ENCODE measurements around the gene WWC1. TPM values are rescaled to one million over a fixed set of nuclear protein-coding genes. Genes with fewer than 3 reads are reported as not detected.
"Not testable (repeated sequence)": the region's sequence is repeated elsewhere in the genome, so short reads cannot be mapped to it uniquely, and the experiment has no call there.

Gene WWC1
- total RNA-seq, 1 donor from 2014 or later, result 0.51 TPM

- intact Hi-C loops (cut with DNase I), result no loop called here
- no peak for DNase-seq (ENCODE audit: low spot score)
Measured at GRCh38 chr5:168284809-168285208, 6.6 kb upstream of the WWC1 start.

DNA sequence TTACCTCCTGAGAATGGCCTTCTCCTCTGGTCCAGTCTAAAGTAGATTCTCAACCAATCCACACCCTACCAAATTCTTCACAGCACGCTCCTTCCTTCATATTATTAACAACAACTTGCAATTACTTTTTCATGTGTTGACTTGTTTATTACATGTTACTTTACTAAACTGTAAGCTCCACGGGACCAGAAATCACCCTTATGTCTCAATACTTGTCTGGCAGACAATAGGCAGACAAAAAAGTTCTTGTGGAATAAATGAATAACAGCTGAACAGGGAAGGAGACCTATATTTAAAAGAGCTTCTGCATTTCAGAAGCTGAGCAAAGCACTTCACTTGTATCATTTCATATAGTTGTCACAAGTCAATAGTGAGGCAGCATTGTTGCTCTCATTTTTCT is 5.7 kb upstream of the WWC1 start:
- DNase-seq (ENCODE audit: low spot score), result no peak
- intact Hi-C loops (cut with DNase I), result no loop called here

- no peak for DNase-seq (ENCODE audit: low spot score)
- intact Hi-C loops (cut with DNase I), result no loop called here
Measured at GRCh38 chr5:168286386-168286785, 5.1 kb upstream of the WWC1 start.

- intact Hi-C loops (cut with DNase I); DNase-seq (ENCODE audit: low spot score): not testable (repeated sequence)
Measured at GRCh38 chr5:168286863-168287262, 4.6 kb upstream of the WWC1 start.

GRCh38 chr5:168287362-168287761 is 4.1 kb upstream of the WWC1 start:
- intact Hi-C loops (cut with DNase I), result no loop called here
- no peak for DNase-seq (ENCODE audit: low spot score)

- intact Hi-C loops (cut with DNase I), result no loop called here
- DNase-seq (ENCODE audit: low spot score), result no peak
Measured at GRCh38 chr5:168288349-168289245, 2.8 kb upstream of the WWC1 start.

DNA sequence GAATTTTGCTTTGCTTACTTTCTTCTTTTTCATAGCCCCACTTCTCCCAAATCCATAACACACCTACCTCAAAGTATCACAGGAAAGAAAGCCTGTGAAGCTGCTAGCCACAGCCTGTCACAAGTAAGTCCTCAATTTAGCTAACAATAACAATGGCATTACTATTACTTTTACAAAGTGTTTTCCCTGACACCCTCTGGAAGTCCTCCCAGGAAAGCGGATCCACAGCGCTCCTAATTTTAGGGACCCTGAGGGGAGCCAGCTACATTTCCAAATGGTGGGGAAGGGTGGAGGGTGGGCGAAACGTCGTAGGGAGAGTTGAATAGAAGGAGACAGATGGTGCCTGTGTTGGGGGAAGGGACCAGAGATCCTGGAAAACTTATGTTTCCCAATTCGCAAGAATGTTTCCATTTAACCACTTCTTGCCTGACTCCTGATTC is 523 bp upstream of the WWC1 start:
- intact Hi-C loops (cut with DNase I), result loop anchor here (10.0 kb wide), 1 partner anchor 164 kb away; no protein-coding TSS in a partner anchor
- no peak for DNase-seq (ENCODE audit: low spot score)

DNA sequence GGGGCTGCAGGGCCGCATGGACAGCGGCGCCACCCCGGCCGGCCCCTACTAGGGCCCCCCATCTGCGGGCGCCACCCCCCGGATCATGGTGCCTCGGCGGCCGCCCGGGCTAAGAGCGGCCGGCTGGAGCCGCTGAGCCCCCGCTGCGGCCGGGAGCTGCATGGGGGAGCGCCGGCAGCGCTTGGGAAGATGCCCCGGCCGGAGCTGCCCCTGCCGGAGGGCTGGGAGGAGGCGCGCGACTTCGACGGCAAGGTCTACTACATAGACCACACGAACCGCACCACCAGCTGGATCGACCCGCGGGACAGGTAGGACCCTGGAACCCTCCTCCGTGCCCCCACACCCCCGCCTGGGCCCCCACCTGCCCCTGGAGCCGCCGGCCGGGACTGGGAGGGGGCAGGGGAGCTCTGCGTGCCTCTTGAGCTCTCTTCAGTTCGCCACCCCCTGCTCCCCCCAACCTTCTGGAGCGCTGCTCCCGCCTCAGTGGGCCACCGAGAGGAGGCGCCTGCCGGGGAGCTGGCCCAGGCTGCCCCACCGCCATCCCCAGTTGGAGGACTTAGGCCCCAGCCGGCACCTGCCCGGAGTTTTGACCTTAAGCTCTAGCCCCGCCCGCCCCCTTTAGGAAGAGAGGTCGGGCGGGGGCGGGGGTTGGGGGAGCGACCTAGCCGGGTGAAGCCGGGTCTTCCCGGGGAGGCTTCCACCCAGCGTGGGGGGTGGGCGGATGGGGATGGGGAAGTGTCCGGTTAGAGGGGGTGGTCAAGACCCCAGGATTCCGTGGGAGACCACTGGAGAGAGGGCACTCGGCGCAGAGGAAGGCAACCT is 730 bp downstream of the WWC1 start:
- no peak for DNase-seq (ENCODE audit: low spot score)

GRCh38 chr5:168292786-168293696 is 1.6 kb downstream of the WWC1 start:
- no peak for DNase-seq (ENCODE audit: low spot score)
- intact Hi-C loops (cut with DNase I), result loop anchor here (10.0 kb wide), 1 partner anchor 162 kb away; no protein-coding TSS in a partner anchor

More for the DNA sequence above, 730 bp downstream of the WWC1 start:
- intact Hi-C loops (cut with DNase I), result loop anchor here (10.0 kb wide), 1 partner anchor 163 kb away; no protein-coding TSS in a partner anchor

DNA sequence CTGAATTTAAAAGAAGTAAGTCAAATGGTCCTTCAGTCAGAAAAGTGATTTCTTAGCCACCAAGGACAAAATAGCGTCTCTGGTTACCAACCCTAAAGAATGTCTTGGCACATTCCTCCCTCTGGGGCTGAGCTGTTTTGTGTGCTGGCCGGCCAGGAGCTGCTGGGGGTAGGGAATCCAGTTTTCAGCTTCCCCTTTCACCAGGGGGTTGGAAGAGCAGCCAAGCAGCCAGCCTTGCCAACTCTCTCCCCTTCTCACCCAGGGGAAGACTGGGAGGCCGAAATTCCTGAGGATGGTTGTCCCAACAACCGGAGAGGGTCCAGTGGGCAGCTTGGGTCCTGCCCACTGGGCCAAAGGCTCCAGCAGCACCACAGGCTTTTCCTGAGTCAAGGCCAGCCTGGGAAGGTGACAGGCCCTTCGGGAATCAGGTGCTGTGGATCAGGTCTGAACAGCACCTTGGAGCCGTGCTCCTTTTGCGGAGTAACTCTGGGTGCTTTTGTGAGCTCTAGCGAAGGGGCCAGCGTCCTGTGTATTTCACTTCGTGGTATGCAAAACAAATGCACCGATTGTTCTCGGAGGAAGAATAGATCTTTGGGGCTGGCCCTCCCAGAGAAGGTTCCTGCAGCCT is 4.2 kb downstream of the WWC1 start:
- intact Hi-C loops (cut with DNase I), result loop anchor here (10.0 kb wide), 1 partner anchor 159 kb away; no protein-coding TSS in a partner anchor
- no peak for DNase-seq (ENCODE audit: low spot score)

DNA sequence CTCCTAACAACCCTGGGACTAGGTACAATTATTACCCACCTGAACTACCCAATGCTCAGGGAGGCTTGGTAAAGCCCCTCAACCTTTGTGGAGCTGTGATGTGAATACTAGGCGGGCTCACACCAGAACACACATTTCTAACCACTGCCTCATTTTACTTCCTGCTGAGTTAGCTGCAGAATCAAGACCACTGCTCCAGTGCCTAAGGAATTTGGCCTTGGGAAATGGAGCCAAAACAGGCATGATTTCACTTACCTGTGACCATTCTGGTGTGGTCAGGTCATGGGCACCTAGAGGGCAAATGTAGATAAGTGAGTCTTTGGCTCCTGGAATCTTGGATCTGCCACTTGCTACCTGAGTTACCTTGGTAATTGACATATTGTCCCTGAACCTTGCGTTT is 5.2 kb downstream of the WWC1 start:
- intact Hi-C loops (cut with DNase I), result loop anchor here (10.0 kb wide), 1 partner anchor 158 kb away; no protein-coding TSS in a partner anchor
- DNase-seq (ENCODE audit: low spot score), result no peak

DNA sequence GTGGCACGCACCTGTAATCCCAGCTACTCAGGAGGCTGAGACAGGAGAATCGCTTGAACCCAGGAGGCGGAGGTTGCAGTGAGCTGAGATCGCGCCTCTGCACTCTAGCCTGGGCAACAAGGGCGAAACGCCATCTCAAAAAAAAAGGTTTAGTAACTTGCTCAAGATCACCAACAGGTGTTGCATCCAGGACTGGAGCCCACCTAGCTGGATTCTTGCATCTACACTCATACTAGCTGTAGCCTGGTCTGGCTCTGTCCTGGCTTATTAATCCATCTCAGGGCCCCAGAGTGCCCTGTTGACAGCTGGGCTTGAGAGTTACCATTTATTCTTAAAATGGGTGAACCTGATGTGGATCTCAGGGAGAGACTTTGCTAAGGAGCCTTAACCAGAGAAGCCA is 7.5 kb downstream of the WWC1 start:
- DNase-seq (ENCODE audit: low spot score), result no peak
- intact Hi-C loops (cut with DNase I), result loop anchor here (10.0 kb wide), 1 partner anchor 156 kb away; no protein-coding TSS in a partner anchor

- intact Hi-C loops (cut with DNase I), result loop anchor here (10.0 kb wide), 1 partner anchor 155 kb away; no protein-coding TSS in a partner anchor
- DNase-seq (ENCODE audit: low spot score), result no peak
Measured at GRCh38 chr5:168299372-168299771, 7.9 kb downstream of the WWC1 start.

DNA sequence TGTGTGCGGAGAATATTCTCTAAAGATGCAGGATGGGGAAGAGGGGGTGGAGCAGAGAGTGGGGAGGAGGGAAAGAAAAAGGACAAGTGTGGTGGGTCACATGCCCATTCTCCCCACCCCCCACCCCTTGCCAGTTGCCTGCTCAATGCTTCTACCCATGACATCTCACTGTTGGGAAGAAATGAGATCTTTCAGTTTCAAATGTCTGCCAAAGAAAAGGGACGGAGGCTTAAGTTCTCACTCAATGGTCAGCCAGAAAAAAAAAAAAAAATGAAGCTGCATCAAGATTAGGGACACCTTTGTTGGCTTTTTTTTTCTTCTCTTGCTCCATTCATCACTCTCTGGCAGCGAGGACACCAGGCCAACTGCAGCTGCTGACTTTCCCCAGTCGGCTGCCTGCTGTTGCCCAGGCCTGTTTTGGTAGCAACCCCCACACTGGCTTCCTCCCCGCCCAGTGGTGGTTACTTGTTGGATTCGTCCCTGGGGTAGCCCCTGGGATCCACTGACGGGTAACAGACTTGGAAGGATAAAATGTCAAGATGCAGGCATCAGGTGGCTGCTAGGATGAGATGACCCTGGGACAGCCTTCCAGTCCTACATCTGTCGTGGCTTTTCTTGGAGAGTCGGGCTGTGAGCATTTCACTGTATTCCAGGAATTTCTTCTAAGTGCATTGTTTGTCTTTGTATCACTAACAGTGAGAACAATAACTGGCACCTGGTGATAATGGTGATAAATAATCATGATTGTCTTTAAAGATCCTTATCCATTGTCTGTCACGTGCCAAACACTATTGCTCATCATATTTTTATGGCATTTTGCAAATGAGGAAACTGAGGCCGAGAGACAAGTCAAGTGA is 9.1 kb downstream of the WWC1 start:
- intact Hi-C loops (cut with DNase I), result no loop called here
- DNase-seq (ENCODE audit: low spot score), result no peak

GRCh38 chr5:168301593-168302390 is 10.3 kb downstream of the WWC1 start:
- DNase-seq (ENCODE audit: low spot score), result no peak
- intact Hi-C loops (cut with DNase I), result no loop called here

- intact Hi-C loops (cut with DNase I), result no loop called here
- no peak for DNase-seq (ENCODE audit: low spot score)
Measured at GRCh38 chr5:168302785-168303184, 11.3 kb downstream of the WWC1 start.

Measured in cardiac septum (tissue), 1 donor.